Measurements from ENCODE around the gene SDK1.
"Not testable (repeated sequence)": the region's sequence is repeated elsewhere in the genome, so short reads cannot be mapped to it uniquely, and the experiment has no call there.

SDK1 gene

GRCh38 chr7:3725155-3726059 lies 424.4 kb downstream of the SDK1 start:
- DNase-seq (ENCODE audit: low read depth) = no peak

DNA sequence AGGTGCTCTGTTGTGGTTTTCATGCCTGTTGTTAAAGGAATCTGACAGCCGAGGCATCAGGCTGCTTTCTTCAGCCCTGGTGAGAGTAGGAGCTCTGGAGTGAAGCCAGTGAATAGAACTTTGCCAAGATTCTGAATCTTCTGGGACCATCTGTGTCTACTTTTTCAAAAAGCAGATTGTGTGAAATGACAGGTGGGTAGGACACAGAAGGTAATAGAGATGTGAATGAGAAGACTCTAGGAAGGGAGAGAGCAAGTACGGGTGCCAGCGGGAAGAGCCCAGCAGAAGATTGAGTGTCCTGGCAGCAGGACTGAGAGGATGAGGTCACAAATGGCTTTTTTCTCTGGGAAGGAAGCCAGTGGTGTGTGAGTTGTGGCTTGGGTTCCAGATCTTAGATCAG lies 429.2 kb downstream of the SDK1 start:
- DNase-seq (ENCODE audit: low read depth) = no peak

DNA sequence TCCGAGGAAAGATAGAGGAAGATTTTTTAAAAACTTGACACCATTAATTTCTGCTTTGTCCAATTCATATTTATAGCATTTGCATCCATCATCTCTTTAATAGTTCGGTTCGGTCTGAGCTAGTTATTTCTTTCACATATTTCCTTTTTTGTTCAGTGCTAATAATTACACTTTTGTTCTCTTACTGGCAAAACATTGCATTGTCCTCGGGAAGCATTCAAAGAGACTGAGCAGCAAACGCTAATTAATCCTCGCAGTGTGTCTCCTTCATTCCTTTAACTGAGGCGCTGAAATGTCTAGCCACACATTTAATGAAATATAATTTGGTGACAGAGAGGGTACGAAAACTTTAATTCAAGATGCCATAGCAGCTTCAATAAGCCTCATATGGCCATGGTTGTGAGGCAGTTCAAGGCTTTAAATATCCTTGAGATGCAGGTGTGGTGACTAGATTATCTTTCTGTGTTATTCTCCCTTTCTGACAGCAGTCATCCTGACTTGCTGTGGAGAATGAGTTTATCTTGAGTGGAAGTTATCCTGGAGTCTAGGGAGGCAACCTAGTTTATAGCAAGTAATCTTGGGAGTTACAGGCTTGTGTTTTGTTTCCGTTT lies 431.4 kb downstream of the SDK1 start:
- DNase-seq (ENCODE audit: low read depth) = no peak

DNA sequence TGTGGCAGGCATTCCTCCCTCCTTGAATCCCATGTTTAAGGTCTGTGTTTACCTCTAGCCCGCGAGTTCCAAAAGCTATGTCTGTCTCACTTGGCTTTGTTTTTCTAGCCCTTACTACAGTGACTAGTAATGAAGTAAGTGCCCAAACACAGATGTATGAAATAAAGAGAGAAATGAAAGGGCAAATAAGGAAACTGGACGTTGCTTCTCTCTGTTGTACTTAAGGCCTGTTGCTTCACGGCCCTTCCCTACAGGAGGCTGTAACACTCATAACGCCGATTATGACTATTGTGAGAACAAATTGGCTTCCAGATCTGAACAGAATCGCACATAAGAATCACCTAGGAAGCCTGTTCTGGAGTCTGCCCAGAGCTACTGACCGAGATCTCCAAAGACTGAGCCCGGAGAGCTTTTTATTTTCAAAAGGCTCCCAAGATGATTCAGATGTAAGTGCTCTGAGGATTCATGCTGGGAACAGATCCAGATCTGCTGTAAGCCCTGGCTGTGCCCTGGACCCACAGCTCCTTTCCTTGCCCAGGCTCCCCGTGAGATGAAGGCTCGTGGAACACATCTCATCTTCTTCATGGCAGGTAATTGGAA lies 432.6 kb downstream of the SDK1 start:
- no peak for DNase-seq (ENCODE audit: low read depth)

DNA sequence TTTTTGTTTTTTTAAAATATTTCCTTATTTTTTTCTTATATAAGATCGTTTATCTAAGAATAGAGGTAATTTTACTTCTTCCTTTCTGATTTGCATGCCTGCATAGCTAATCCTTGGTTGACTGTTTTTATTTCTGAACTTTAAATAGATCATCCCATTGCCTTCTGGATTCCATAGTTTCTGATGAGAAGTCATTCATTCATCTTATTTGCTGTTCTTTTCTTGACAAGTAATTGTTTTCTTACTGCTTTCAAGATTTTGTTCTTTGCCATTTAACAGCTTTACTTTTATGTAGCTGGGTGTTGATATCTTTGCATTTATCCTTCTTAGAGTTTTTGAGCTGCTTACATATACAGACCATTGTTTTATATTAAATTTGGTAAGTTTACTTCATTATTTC lies 437.9 kb downstream of the SDK1 start:
- DNase-seq (ENCODE audit: low read depth) = no peak

- no peak for DNase-seq (ENCODE audit: low read depth)
Observed at GRCh38 chr7:3739983-3740382, 438.9 kb downstream of the SDK1 start.

GRCh38 chr7:3747467-3747866 lies 446.4 kb downstream of the SDK1 start:
- no peak for DNase-seq (ENCODE audit: low read depth)

DNA sequence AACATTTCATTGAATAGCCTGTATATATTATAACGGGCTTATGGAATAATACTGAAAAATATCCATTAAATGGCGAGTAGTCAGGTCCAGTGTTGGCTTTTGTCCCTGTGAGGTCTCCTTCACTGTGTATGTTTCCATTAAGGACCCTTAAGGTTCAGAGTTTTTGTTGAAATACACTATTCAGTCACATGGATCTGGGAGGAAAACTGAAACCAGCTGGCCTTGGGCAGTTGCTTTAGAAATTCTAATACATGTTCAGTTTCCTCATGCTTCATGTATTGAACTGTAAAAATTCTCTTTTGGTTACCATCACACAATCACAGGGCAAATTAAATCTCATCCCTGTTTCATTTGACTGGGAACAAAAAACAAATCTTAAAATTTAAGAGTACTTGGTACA lies 447.3 kb downstream of the SDK1 start:
- DNase-seq (ENCODE audit: low read depth) = no peak

- DNase-seq (ENCODE audit: low read depth) = no peak
Observed at GRCh38 chr7:3753868-3754267, 452.8 kb downstream of the SDK1 start.

- no peak for DNase-seq (ENCODE audit: low read depth)
Observed at GRCh38 chr7:3754493-3755341, 453.7 kb downstream of the SDK1 start.

DNA sequence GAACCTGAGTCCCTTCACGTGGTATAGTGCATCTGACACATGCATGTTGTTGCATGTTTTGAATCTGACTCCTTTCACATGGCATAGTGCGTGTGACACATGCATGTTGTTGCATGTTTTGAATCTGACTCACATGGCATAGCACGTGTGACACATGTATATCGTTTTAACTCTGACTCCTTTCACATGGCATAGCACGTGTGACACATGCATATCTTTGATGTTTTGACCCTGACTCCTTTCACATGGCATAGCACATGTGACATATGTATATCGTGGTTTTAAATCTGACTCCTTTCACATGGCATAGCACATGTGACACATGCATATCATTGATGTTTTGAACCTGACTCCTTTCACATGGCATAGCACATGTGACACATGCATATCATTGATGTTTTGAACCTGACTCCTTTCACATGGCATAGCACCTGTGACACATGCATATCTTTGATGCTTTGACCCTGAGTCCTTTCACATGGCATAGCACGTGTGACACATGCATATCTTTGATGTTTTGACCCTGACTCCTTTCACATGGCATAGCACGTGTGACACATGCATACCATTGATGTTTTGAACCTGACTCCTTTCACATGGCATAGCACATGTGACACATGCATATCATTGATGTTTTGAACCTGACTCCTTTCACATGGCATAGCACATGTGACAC lies 454.9 kb downstream of the SDK1 start:
- DNase-seq (ENCODE audit: low read depth) = not testable (repeated sequence)

GRCh38 chr7:3757059-3757458 lies 456.0 kb downstream of the SDK1 start:
- DNase-seq (ENCODE audit: low read depth) = no peak

- DNase-seq (ENCODE audit: low read depth) = no peak
Observed at GRCh38 chr7:3760651-3761050, 459.6 kb downstream of the SDK1 start.

GRCh38 chr7:3762146-3762831 lies 461.2 kb downstream of the SDK1 start:
- no peak for DNase-seq (ENCODE audit: low read depth)

DNA sequence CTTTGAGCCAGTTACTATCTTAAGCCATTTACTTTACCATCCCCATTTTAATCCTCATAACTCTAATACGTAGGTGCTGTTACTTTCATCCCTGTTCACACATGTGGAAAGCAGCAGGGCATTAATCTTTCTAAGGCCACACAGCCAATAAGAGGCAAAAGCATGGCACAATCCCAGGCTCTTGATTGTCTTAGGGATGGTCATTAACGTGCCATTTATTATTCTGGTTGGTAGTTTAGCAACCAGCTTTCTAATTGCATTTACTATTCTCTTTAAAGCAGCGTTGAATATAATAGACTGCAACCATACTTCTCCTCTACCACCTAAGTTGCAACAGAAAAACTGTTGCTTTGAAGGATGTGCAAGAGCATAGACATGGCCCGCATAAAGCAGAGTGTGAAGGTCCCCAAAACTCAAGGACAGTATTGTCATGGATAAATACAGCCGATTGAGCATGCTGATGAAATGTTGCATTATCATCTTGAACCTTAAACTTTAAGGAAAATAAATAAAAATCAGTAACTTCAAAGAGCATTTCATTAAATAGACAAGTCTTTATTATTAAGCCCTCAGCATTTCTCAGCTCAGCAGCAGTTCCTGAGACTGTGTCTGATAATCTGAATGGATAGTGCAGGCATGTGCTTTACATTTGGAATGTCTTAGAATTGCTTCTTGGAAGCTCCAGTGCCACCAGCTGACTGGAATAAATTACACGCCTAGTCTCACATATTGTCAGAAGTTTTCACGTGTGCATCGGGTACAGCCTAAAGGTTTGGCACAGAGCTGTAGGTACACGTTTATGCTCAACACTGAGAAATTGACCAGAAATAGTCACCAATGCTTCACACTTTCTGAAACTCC lies 467.1 kb downstream of the SDK1 start:
- no peak for DNase-seq (ENCODE audit: low read depth)

GRCh38 chr7:3771906-3772305 lies 470.9 kb downstream of the SDK1 start:
- DNase-seq (ENCODE audit: low read depth) = no peak

DNA sequence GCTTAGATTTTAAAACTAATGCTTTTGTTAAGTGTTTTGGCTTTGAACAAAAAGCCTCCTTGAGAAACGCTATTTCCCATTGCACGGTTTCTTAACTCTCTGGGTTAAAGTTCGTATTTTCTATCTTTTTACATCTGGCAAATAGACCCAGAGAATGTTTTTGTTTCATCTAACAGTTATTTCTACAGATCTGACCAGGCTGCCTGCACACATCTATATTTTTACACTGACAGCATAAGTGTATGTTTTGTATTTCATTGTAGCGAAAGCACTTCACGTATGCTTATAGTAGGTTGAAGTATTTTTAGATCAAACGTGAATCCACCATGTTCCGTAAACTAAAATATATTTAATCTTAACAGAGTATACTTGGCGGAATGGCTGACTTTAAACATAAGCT lies 477.3 kb downstream of the SDK1 start:
- DNase-seq (ENCODE audit: low read depth) = no peak

GRCh38 chr7:3780016-3780415 lies 479.0 kb downstream of the SDK1 start:
- DNase-seq (ENCODE audit: low read depth) = no peak

DNA sequence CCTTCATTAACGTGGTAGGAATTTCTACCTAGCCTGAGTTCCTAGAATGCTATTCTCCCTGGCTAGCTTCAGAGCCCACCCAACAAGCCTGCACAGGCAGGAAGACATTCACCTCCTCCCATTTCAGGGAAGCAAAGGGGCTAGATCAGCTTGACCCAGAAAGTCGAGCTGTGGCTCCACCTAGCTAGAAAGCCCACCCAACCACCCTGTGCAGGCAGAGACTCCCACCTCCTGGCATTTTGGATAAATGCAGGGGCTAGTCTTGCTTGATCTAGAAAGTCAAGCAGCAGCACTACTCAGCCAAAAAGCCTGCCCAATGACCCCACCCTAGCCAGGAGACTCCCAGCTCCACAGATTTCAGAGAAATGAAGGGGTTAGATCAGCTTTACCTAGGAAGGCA lies 479.5 kb downstream of the SDK1 start:
- no peak for DNase-seq (ENCODE audit: low read depth)

- DNase-seq (ENCODE audit: low read depth) = no peak
Observed at GRCh38 chr7:3781607-3782006, 480.6 kb downstream of the SDK1 start.

Data from activated T-cell treated with anti-CD3 and anti-CD28 coated beads for 48 hours (primary cell).